ENCODE measurements around the gene OR8D2.
"Not testable (repeated sequence)": the region's sequence is repeated elsewhere in the genome, so short reads cannot be mapped to it uniquely, and the experiment has no call there.

The OR8D2 gene

GRCh38 chr11:124276081-124276480 is 43.9 kb downstream of the OR8D2 start:
- Histone ChIP-seq H3K4me1 (ENCODE audit: insufficient read depth, low read length) (no peaks in the 10 kb centered on the region), H3K4me3 (ENCODE audit: low read length) (no peak overlapping the region), H3K9me3 (ENCODE audit: low read length) (no peaks in the 10 kb centered on the region), H2AFZ (ENCODE audit: low read depth, low read length) (no peak overlapping the region), H3K27me3 (ENCODE audit: insufficient read depth, low read length) (no peaks in the 10 kb centered on the region), H3K36me3 (ENCODE audit: insufficient read depth, low read length) (no peaks in the 10 kb centered on the region)

GRCh38 chr11:124274000-124274399 is 46.0 kb downstream of the OR8D2 start:
- Histone ChIP-seq H2AFZ (ENCODE audit: low read depth, low read length) (no peak overlapping the region), H3K4me3 (ENCODE audit: low read length) (no peak overlapping the region), H3K9me3 (ENCODE audit: low read length) (no peaks in the 10 kb centered on the region), H3K36me3 (ENCODE audit: insufficient read depth, low read length) (no peaks in the 10 kb centered on the region), H3K4me1 (ENCODE audit: insufficient read depth, low read length) (no peaks in the 10 kb centered on the region), H3K27me3 (ENCODE audit: insufficient read depth, low read length) (no peaks in the 10 kb centered on the region)

DNA sequence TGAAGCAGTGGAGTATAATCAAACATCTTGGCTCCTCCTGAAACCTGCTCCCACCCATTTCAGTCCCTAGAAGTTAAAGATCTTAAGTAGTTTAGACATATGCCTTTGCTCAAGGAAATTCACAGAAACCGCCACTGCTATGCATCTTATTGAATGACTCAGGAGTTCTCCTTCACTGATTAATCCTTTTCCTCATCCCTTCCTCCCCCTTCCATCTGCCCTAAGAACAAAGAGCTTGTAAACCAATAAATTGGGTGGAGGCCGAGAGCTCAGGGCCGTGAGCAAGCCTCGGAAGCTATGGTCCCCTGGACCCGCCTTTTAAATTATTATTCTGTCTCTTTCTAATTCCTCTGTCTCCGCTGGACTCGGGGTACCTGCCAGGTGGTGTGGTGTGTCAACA is 49.1 kb downstream of the OR8D2 start:
- H3K9me3 ChIP-seq (ENCODE audit: low read length); H3K27me3 ChIP-seq (ENCODE audit: insufficient read depth, low read length); H2AFZ ChIP-seq (ENCODE audit: low read depth, low read length); H3K36me3 ChIP-seq (ENCODE audit: insufficient read depth, low read length); H3K4me1 ChIP-seq (ENCODE audit: insufficient read depth, low read length); H3K4me3 ChIP-seq (ENCODE audit: low read length): not testable (repeated sequence)

Measured in neuron (in vitro differentiated cells).